GM21737 (cell line): Measurements from ENCODE around the gene ARHGAP10.

Experiments used
- ATAC-seq: cut with Tn5 transposase; IDR thresholded peaks from one replicate; pipeline ENCODE4 v1.9.1; 2021; ENCODE audit warnings: mild to moderate bottlenecking, moderate library complexity; ENCODE audit not compliant: unreplicated experiment

Gene ARHGAP10

DNA sequence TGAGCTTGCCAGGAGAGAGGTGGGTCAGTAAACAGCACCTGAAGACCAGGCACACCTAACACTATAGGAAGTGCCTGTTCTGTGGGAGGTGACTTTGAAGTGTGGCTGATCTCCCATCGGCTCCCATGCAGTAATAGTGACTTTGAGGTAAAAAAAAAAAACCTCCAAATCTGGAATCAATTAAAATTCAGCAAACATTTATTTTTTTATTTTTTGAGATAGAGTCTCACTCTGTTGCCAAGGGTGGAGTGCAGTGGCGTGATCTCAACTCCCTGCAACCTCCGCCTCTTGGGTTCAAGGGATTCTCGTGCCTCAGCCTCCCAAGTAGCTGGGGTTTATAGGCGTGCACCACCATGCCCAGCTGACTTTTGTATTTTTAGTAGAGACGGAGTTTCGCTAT lies 32.4 kb downstream of the ARHGAP10 start:
- no peak for ATAC-seq

GRCh38 chr4:147765121-147765529 lies 33.2 kb downstream of the ARHGAP10 start:
- ATAC-seq, result no peak

GRCh38 chr4:147768113-147768512 lies 36.2 kb downstream of the ARHGAP10 start:
- no peak for ATAC-seq

DNA sequence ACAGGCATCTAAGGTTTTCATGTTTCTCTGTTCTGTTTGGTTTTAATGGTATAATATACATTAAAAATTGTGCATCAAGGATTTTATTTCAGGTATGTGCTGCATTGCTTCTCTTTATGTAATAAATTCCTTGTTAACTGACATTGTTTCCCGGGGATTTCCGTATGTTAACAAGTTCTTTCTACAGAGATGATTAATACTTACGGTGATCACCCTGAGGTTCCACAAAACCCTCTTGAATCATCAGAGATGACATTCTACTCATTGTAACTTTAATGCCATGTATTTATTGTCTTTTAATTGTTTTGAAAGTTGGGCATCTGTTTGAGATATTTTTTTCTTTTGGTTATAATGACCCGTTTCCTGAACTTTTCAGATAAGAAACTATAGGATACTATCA lies 37.5 kb downstream of the ARHGAP10 start:
- no peak for ATAC-seq

DNA sequence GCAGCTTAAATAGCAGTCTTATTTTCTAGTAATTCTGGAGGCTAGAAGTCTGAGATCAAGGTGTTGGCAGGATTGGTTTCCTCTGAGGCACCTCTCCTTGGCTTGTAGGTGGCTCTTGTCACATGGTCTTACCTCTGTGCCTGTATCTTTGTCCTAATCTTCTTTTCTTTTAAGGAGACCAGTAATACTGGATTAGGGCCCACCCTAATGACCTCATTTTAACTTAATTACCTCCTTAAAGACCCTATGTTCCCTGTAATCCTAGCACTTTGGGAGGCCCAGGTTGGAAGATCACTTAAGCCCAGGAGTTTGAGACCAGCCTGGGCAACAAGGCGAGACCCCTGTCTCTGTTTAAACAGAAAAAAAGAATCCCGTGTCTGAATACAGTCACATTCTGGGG lies 38.9 kb downstream of the ARHGAP10 start:
- ATAC-seq, result no peak

DNA sequence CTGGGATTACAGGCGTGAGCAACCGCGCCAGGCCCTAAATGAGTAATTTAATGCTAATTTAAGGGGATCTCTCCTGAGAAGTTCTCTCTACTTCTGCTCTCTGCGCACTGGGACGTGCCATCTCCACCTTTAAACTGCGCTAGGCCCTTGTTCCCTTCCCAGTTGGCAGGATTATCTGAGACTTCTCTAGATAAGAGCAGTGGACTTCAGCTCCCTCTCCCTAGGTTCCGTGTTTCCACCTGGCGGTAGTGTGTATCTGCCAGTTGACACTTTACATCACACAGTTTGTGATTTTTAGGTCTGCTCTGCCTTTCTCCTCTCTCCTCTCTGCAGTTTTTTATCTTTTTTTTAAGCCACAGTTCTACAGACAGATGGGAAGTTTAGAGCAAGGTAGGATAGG lies 40.2 kb downstream of the ARHGAP10 start:
- no peak for ATAC-seq

DNA sequence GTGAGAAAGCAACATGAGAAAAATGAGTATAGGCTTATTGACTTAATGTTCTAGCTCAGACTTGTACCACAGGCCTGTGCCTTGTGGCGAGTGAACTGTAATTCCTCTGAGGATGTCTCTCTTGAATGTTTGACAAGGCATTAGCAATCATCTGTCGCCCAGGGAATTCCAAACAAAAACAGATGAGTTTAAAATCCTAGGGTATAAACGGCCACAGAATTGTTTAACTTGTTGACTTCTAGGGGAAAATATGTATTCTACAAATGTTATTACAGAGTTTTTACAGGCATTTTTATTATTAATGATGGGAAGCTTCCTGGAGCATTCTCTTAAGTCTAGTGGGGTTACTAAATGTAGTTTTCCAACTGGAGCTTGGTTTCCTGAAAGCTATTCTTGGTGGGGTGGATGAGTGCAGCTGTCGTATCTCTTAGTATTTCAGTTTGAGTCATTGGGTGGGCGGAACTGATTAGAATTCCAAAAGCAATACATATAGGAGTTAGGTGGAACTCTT lies 40.6 kb downstream of the ARHGAP10 start:
- ATAC-seq, result no peak

GRCh38 chr4:147773261-147774184 lies 41.6 kb downstream of the ARHGAP10 start:
- no peak for ATAC-seq

- no peak for ATAC-seq
These were observed 44.8 kb downstream of the ARHGAP10 start for GRCh38 chr4:147776716-147777115.

DNA sequence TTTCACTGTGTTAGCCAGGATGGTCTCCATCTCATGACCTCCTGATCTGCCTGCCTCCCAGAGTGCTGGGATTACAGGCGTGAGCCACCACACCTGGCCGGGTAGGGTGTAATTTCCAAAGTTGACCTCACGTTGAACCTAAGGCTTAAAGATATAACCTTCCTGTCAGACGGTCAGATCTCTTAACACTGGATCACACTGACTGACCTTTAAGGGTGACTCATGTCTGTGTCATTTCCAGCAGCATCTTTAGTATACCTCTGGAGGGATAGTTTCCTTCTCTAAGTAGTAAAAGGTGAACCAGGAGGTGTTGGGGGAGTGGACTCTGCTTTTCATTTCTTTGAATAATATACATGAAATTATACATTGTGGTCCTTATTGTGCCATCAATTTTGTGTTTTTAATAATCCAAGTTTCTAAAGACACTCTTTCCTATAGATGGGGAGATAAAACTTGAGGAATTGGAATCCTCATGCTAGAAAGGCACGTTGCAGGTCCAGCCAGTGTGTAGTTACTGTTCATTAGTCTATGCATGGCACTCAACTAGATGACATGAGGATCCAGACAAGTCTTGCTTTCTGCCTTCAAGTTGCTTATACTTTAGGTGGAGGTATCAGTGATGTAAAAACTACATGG lies 45.7 kb downstream of the ARHGAP10 start:
- no peak for ATAC-seq

DNA sequence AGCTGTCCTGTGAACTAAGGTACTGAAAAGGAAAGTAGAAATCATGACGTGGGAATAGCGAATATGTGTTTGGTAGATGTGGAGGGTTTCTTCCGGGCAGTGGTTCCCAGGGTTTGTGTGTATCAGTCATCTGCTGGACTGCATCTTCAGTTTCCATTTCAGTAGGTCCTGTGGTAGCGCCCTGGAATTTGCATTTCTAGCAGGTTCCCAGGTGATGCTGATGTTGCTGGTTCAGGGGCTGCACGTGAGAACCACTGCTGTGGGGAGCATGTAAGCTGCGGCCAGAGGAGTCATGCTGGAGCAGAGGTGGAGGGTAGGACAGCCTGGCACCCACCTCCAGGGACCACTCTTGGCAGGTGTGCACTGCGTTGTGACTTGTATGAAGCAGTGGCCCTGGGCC lies 47.1 kb downstream of the ARHGAP10 start:
- peak; percentile 41 for ATAC-seq

GRCh38 chr4:147779451-147779850 lies 47.6 kb downstream of the ARHGAP10 start:
- no peak for ATAC-seq

DNA sequence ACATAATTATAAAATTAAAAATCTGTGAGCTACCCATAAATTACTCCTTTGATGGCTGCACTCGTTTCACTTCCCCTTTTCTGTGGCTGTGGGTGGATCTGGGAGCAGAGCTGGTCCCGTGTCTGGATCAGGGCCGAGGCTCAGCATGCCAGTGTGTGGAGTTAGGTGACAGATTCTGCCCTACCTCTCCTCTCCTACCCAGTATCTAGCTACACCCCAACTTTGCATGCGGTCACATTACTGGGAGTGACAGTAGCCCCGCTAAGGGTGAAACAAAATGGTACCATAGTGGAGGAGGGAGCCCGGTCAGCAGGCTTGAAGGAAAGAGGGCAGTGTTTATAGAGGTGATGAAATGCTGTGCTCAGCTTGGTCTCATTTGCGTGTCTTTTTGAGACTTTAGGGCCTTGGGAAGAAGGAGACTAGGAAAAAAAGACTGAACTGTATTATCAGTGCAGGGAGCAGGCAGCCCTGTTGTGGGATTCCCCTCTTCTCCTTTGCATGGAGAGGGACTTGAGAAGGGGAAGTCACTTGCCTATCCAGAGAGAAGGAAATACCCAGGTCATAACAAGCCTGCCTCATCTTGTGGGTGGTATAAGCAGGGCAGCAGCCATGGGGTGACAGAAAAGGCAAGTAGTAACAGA lies 48.4 kb downstream of the ARHGAP10 start:
- ATAC-seq, result peak; percentile 65

DNA sequence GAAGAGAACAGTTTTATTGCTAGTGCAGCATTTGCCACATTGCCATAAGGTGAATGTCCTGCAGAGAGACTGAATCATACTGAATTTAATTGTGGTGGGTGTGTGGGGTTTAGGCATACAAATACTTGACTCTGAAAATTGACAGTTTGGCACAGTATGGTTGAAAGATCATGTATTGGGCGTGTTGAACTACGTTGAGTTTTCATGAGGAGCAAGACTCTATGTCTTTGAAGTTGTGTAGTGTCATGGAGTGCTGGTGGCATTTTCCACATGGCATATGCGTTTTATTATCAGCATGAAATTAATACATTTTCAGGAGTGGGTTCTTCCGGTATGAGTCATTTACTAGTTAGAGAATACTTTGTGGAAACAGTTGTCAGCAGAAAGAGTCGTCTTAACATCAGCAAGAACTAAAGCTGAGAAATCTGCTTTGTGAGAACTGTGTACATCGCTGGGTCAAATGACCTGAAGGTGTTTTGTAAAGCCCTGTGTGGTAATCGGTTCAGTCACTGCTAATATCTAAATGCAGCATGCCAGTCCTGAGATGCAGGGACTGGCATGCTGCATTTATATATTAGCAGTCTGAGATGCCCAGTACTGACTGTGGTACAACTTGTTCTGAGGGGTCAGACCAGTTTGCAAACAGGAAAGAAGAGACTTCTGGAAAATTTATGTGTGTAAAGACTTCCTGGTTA lies 50.3 kb downstream of the ARHGAP10 start:
- ATAC-seq, result no peak

DNA sequence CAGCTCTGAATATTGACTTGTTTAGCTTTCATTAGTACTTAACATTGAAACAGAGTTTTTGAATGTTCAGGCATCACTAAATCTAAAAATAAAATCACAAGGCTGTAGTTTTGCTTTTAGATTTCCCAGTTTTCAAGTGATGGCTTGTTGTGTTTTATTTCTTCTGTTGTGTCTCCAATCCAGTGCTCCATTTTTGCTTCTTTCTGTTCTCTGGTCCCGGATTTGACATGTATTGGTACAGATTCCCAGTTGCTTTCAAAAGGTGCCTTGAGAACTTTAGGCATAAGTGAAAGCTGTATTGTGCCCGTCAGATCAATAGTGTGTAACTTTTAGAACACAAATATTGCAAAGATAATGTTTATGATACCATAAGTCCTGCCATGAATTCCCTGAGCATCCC lies 53.2 kb downstream of the ARHGAP10 start:
- no peak for ATAC-seq

GRCh38 chr4:147786031-147786430 lies 54.1 kb downstream of the ARHGAP10 start:
- peak; percentile 77 for ATAC-seq

- no peak for ATAC-seq
These were observed 54.6 kb downstream of the ARHGAP10 start for GRCh38 chr4:147786531-147786930.

DNA sequence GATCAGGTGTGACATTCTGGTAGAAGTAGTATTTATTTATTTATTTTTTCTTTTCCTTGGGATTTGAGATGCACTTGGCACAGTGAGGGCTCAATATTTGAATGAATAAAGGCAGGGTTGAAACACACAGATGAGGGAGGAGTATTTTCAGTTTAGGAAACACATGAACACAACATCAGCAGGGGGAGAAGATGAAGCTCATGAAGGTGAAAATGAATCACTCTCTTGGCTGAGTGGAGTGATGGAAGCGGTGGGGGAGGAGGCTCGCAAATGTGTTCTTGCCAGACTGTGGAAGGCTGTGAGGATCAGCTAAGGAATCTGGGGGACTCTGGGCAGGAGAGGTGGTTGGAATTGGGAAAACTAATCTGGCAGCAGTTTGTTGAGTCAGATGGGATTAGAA lies 55.3 kb downstream of the ARHGAP10 start:
- ATAC-seq, result no peak

- no peak for ATAC-seq
These were observed 56.9 kb downstream of the ARHGAP10 start for GRCh38 chr4:147788791-147789190.

GRCh38 chr4:147789596-147789995 lies 57.7 kb downstream of the ARHGAP10 start:
- no peak for ATAC-seq

DNA sequence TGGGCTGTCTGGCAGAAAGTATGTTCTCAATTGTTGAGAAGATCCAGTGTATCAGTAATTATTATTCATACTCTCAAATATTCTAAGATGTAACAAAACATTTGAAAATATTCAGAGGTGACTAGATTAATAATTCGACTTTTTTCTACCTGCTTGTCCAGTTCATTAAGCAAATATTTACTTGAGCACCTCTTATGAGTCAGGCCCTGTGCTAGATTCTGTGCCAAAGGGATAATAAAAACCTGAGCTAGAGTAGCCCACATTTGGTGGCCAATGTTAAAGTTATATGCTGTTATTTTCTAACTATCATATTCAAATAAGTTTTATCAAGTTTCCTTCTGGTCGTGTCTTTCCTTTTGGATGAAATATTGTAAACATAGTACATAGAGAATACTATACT lies 58.5 kb downstream of the ARHGAP10 start:
- ATAC-seq, result no peak
